Natural killer cell (primary cell): Measurements from ENCODE around the gene RELT. TPM values are rescaled to one million over a fixed set of nuclear protein-coding genes. Genes with fewer than 3 reads are reported as not detected.

Source experiments
- ATAC-seq, 3 donors: fragments of 150-1000 bp in 2 of 3; fragments of 200-7000 bp in 1 of 3; cut with Tn5 transposase; 1 replicate in 1 of 3; 2 replicates in 2 of 3; pipeline ENCODE4 v1.10.0; 2021; ENCODE audit warnings: mild to moderate bottlenecking in 2 of 3, moderate library complexity in 2 of 3
- DNase-seq, 2 donors: peaks; one replicate each; pipeline versions ENCODE4 v3.0.0 to v3.0.0-alpha.2; 2013 to 2021; ENCODE audit warnings: mixed read lengths in 1 of 2
- H3K27ac ChIP-seq: one replicate; pipeline ENCODE4 v1.5.1; 2013; ENCODE audit warnings: mild to moderate bottlenecking, low read length
- H3K27me3 ChIP-seq: one replicate; pipeline ENCODE4 v1.6.1; 2013; ENCODE audit warnings: low read length; ENCODE audit not compliant: control insufficient read depth, insufficient read depth
- H3K36me3 ChIP-seq: one replicate; pipeline ENCODE4 v1.6.1; 2013; ENCODE audit warnings: low read length; ENCODE audit not compliant: control insufficient read depth, insufficient read depth
- H3K4me1 ChIP-seq: one replicate; pipeline ENCODE4 v1.6.1; 2013; ENCODE audit warnings: low read length; ENCODE audit not compliant: control insufficient read depth, insufficient read depth
- H3K4me3 ChIP-seq: one replicate; pipeline ENCODE4 v1.5.1; 2013; ENCODE audit warnings: low read length
- H3K9me3 ChIP-seq: one replicate; pipeline ENCODE4 v1.6.1; 2013; ENCODE audit warnings: low read length; ENCODE audit not compliant: control insufficient read depth, insufficient read depth
- H3K27ac Mint-ChIP-seq, 2 donors: one replicate each; pipeline ENCODE4 v1.8.0; 2022; ENCODE audit warnings: mild to moderate bottlenecking in 2 of 2, mixed read lengths in 2 of 2, moderate library complexity in 1 of 2
- H3K27me3 Mint-ChIP-seq, 2 donors: one replicate each; pipeline ENCODE4 v1.8.0; 2022; ENCODE audit warnings: low read depth in 2 of 2, mixed read lengths in 2 of 2
- H3K36me3 Mint-ChIP-seq: one replicate; pipeline ENCODE4 v1.8.0; 2022; ENCODE audit warnings: mixed read lengths
- H3K4me1 Mint-ChIP-seq, 2 donors: one replicate each; pipeline ENCODE4 v1.8.0; 2022; ENCODE audit warnings: mixed read lengths in 2 of 2
- H3K4me3 Mint-ChIP-seq: one replicate; pipeline ENCODE4 v1.8.0; 2022; ENCODE audit warnings: mild to moderate bottlenecking, moderate library complexity, mixed read lengths
- H3K9me3 Mint-ChIP-seq, 2 donors: one replicate each; pipeline ENCODE4 v1.8.0; 2022; ENCODE audit warnings: mixed read lengths in 2 of 2
- WGBS: methylation state at CpG from one replicate; pipeline ENCODE4 v1.1.7; 2013; ENCODE audit warnings: missing lambda C conversion rate; ENCODE audit not compliant: insufficient coverage; 5-methylcytosine and 5-hydroxymethylcytosine counted together
- intact Hi-C: fragments of 100-400 bp; cut with micrococcal nuclease; formaldehyde crosslinking; loops from one replicate; pipeline ENCODE4 v1.14.2; 2022
- total RNA-seq, 4 donors: library from RNA; stranded (reverse); fragments of 120-200 nt in 1 of 4; gene quantifications; one replicate each; pipeline versions ENCODE4 v1.2.3 to v1.2.4, GENCODE V29; 2013 to 2022
- TF ChIP-seq, protein P1 (sequence below): fragments of 200-600 bp; IDR thresholded peaks from one replicate; pipeline ENCODE4 v1.8.0; 2022; ENCODE audit warnings: antibody characterized with exemption

Gene RELT
- total RNA-seq, 3 donors from 2014 or later (not counting 1 experiment from before 2014, with no cell fraction given), result 132 to 264 (median 151) TPM

DNA sequence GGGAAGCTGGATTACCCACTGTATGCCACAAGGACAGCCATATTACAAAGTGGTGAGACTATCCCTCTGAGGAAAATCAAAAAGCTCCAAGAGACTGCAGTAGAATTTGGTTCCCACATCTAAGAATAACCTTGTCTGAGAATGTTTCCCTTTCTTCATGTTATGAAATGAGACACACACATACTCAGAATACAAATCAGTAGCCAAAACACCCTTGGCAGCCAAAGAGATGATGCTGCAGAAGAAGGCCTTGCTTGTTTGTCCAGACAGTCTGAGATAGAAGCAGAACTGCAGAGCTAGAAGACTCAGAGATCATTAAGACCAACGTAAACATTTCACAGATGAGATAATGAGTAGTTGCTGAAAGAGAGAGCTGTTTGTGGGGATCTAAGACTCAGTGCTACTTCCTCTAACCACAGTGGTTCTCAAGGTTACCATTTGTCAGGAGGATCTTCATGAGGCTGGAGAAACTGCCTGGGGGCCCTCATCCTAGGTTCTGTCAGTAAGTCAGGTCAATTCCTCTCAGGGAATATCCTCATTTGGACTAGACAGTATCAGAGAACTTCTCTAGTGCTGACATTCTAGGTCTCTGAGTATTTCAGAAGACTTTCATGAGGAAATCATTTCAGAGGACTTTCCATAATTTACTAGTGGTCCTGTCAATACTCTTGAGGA, 38.9 kb downstream of the RELT start:
- intact Hi-C loops, result no loop called here
- peaks cover 12% of the 10 kb centered on the region for H3K36me3 ChIP-seq
- TF ChIP-seq, protein P1, sequence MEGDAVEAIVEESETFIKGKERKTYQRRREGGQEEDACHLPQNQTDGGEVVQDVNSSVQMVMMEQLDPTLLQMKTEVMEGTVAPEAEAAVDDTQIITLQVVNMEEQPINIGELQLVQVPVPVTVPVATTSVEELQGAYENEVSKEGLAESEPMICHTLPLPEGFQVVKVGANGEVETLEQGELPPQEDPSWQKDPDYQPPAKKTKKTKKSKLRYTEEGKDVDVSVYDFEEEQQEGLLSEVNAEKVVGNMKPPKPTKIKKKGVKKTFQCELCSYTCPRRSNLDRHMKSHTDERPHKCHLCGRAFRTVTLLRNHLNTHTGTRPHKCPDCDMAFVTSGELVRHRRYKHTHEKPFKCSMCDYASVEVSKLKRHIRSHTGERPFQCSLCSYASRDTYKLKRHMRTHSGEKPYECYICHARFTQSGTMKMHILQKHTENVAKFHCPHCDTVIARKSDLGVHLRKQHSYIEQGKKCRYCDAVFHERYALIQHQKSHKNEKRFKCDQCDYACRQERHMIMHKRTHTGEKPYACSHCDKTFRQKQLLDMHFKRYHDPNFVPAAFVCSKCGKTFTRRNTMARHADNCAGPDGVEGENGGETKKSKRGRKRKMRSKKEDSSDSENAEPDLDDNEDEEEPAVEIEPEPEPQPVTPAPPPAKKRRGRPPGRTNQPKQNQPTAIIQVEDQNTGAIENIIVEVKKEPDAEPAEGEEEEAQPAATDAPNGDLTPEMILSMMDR, result no peak
- no peaks in the 10 kb centered on the region for H3K4me1 ChIP-seq
- no peaks in the 10 kb centered on the region for H3K27me3 ChIP-seq
- H3K27ac ChIP-seq, result no peak overlapping the region
- H3K4me3 Mint-ChIP-seq, result no peak overlapping the region
- H3K9me3 Mint-ChIP-seq, result no peaks in the 10 kb centered on the region
- no peak overlapping the region for H3K4me3 ChIP-seq
- ATAC-seq (peak; percentile 69 to 75 (median 70)), DNase-seq (no peak)
- no peaks in the 10 kb centered on the region for H3K27me3 Mint-ChIP-seq
- H3K27ac Mint-ChIP-seq, result peak overlapping the region; percentile 45 to 55
- H3K36me3 Mint-ChIP-seq, result no peaks in the 10 kb centered on the region
- H3K9me3 ChIP-seq, result no peaks in the 10 kb centered on the region
- H3K4me1 Mint-ChIP-seq, result peaks cover 15 to 20% of the 10 kb centered on the region in 2 donors
- whole genome bisulfite sequencing, result 29% methylated on average over 1 of the region's 1 CpG

GRCh38 chr11:73415854-73416615, 39.8 kb downstream of the RELT start:
- Histone ChIP-seq H3K36me3 (peaks cover 8% of the 10 kb centered on the region), H3K27ac (no peak overlapping the region), H3K4me3 (no peak overlapping the region), H3K9me3 (no peaks in the 10 kb centered on the region), H3K27me3 (no peaks in the 10 kb centered on the region), H3K4me1 (no peaks in the 10 kb centered on the region)
- H3K27me3 Mint-ChIP-seq, result no peaks in the 10 kb centered on the region
- TF ChIP-seq, protein P1, result no peak
- H3K9me3 Mint-ChIP-seq, result no peaks in the 10 kb centered on the region
- peaks cover 15 to 20% of the 10 kb centered on the region in 2 donors for H3K4me1 Mint-ChIP-seq
- intact Hi-C loops, result no loop called here
- no peak for DNase-seq
- no peak overlapping the region for H3K27ac Mint-ChIP-seq
- H3K4me3 Mint-ChIP-seq, result no peak overlapping the region
- no peaks in the 10 kb centered on the region for H3K36me3 Mint-ChIP-seq
- ATAC-seq, result no peak
- 95% methylated on average over 2 of the region's 4 CpGs for WGBS

- Histone ChIP-seq H3K4me1 (no peaks in the 10 kb centered on the region), H3K27ac (no peak overlapping the region), H3K27me3 (no peaks in the 10 kb centered on the region), H3K36me3 (peaks cover 7% of the 10 kb centered on the region), H3K4me3 (no peak overlapping the region), H3K9me3 (no peaks in the 10 kb centered on the region)
- no peak overlapping the region for H3K27ac Mint-ChIP-seq
- TF ChIP-seq, protein P1, result no peak
- peaks cover 15 to 20% of the 10 kb centered on the region in 2 donors for H3K4me1 Mint-ChIP-seq
- H3K36me3 Mint-ChIP-seq, result no peaks in the 10 kb centered on the region
- H3K27me3 Mint-ChIP-seq, result no peaks in the 10 kb centered on the region
- intact Hi-C loops, result no loop called here
- H3K9me3 Mint-ChIP-seq, result no peaks in the 10 kb centered on the region
- DNase-seq (no peak), ATAC-seq (no peak)
- no peak overlapping the region for H3K4me3 Mint-ChIP-seq
- WGBS, result 98% methylated on average over 2 of the region's 2 CpGs
These were observed 40.6 kb downstream of the RELT start for GRCh38 chr11:73416786-73417185.
